ENCODE results near the gene KIF6.

GRCh38 chr6:39733704-39734103, 8.5 kb upstream of the KIF6 start:
- TF ChIP-seq, protein P1, sequence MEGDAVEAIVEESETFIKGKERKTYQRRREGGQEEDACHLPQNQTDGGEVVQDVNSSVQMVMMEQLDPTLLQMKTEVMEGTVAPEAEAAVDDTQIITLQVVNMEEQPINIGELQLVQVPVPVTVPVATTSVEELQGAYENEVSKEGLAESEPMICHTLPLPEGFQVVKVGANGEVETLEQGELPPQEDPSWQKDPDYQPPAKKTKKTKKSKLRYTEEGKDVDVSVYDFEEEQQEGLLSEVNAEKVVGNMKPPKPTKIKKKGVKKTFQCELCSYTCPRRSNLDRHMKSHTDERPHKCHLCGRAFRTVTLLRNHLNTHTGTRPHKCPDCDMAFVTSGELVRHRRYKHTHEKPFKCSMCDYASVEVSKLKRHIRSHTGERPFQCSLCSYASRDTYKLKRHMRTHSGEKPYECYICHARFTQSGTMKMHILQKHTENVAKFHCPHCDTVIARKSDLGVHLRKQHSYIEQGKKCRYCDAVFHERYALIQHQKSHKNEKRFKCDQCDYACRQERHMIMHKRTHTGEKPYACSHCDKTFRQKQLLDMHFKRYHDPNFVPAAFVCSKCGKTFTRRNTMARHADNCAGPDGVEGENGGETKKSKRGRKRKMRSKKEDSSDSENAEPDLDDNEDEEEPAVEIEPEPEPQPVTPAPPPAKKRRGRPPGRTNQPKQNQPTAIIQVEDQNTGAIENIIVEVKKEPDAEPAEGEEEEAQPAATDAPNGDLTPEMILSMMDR (IDR thresholded peaks at IDR 0.05), result no peak
- TF ChIP-seq, protein P2, sequence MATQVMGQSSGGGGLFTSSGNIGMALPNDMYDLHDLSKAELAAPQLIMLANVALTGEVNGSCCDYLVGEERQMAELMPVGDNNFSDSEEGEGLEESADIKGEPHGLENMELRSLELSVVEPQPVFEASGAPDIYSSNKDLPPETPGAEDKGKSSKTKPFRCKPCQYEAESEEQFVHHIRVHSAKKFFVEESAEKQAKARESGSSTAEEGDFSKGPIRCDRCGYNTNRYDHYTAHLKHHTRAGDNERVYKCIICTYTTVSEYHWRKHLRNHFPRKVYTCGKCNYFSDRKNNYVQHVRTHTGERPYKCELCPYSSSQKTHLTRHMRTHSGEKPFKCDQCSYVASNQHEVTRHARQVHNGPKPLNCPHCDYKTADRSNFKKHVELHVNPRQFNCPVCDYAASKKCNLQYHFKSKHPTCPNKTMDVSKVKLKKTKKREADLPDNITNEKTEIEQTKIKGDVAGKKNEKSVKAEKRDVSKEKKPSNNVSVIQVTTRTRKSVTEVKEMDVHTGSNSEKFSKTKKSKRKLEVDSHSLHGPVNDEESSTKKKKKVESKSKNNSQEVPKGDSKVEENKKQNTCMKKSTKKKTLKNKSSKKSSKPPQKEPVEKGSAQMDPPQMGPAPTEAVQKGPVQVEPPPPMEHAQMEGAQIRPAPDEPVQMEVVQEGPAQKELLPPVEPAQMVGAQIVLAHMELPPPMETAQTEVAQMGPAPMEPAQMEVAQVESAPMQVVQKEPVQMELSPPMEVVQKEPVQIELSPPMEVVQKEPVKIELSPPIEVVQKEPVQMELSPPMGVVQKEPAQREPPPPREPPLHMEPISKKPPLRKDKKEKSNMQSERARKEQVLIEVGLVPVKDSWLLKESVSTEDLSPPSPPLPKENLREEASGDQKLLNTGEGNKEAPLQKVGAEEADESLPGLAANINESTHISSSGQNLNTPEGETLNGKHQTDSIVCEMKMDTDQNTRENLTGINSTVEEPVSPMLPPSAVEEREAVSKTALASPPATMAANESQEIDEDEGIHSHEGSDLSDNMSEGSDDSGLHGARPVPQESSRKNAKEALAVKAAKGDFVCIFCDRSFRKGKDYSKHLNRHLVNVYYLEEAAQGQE (IDR thresholded peaks at IDR 0.05; ENCODE audit: insufficient read depth in 1 of 2, low read depth in 2 of 2, low read length in 1 of 2), result no peak
- no peak for TF ChIP-seq POLR2AphosphoS5 (IDR thresholded peaks at IDR 0.05; ENCODE audit: low read depth, low read length)
- TF ChIP-seq SIN3A (IDR thresholded peaks at IDR 0.05; ENCODE audit: borderline replicate concordance, insufficient read depth, low read depth, low read length), result no peak

All from Panc1 (cell line).